Ishikawa (cell line): Measurements from ENCODE around the gene JAKMIP3.

Experiments used
- EGR1 ChIP-seq: IDR thresholded peaks from 2 replicates; pipeline ENCODE4 v1.6.1; 2012
- EP300 ChIP-seq: IDR thresholded peaks from 2 replicates; pipeline ENCODE4 v1.6.1; 2012; ENCODE audit warnings: borderline replicate concordance
- RAD21 ChIP-seq: IDR thresholded peaks from 2 replicates; pipeline ENCODE4 v1.6.1; 2012; ENCODE audit warnings: low read depth
- TAF1 ChIP-seq: IDR thresholded peaks from 2 replicates; pipeline ENCODE4 v1.6.1; 2012; ENCODE audit warnings: low read depth, mild to moderate bottlenecking
- YY1 ChIP-seq: IDR thresholded peaks from 2 replicates; pipeline ENCODE4 v1.6.1; 2012; ENCODE audit warnings: low read depth
- TF ChIP-seq, protein P1 (sequence below): IDR thresholded peaks from 2 replicates; pipeline ENCODE4 v1.6.1; 2012
- TF ChIP-seq, protein P2 (sequence below): IDR thresholded peaks from 2 replicates; pipeline ENCODE4 v1.6.1; 2012; ENCODE audit warnings: low read depth, mild to moderate bottlenecking

DNA sequence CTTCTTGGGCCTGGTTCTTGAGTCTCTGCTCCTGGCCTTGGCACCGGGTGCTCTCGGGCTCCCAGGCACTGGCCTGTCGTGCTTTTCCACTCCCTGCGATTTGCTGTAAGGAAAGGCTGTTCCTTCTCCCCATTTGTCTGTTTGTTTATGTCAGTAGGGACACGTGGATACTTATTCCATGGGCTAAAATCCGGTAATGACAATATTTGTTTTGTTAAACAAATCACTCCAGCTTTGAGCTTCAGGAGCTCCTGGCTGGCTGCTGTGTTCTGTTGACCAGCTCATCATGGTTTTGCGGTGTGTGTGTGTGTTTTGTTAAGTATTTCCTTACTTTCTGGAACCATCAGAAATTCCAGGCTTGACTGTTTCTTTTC is 17.5 kb upstream of the JAKMIP3 start:
- TF ChIP-seq, protein P1, sequence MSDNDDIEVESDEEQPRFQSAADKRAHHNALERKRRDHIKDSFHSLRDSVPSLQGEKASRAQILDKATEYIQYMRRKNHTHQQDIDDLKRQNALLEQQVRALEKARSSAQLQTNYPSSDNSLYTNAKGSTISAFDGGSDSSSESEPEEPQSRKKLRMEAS, result no peak
- TF ChIP-seq EP300 (no peak), EGR1 (no peak), RAD21 (no peak), TAF1 (no peak), YY1 (no peak)
- TF ChIP-seq, protein P2, sequence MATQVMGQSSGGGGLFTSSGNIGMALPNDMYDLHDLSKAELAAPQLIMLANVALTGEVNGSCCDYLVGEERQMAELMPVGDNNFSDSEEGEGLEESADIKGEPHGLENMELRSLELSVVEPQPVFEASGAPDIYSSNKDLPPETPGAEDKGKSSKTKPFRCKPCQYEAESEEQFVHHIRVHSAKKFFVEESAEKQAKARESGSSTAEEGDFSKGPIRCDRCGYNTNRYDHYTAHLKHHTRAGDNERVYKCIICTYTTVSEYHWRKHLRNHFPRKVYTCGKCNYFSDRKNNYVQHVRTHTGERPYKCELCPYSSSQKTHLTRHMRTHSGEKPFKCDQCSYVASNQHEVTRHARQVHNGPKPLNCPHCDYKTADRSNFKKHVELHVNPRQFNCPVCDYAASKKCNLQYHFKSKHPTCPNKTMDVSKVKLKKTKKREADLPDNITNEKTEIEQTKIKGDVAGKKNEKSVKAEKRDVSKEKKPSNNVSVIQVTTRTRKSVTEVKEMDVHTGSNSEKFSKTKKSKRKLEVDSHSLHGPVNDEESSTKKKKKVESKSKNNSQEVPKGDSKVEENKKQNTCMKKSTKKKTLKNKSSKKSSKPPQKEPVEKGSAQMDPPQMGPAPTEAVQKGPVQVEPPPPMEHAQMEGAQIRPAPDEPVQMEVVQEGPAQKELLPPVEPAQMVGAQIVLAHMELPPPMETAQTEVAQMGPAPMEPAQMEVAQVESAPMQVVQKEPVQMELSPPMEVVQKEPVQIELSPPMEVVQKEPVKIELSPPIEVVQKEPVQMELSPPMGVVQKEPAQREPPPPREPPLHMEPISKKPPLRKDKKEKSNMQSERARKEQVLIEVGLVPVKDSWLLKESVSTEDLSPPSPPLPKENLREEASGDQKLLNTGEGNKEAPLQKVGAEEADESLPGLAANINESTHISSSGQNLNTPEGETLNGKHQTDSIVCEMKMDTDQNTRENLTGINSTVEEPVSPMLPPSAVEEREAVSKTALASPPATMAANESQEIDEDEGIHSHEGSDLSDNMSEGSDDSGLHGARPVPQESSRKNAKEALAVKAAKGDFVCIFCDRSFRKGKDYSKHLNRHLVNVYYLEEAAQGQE, result no peak
